ENCODE measurements around the gene LSM3.

Gene LSM3

DNA sequence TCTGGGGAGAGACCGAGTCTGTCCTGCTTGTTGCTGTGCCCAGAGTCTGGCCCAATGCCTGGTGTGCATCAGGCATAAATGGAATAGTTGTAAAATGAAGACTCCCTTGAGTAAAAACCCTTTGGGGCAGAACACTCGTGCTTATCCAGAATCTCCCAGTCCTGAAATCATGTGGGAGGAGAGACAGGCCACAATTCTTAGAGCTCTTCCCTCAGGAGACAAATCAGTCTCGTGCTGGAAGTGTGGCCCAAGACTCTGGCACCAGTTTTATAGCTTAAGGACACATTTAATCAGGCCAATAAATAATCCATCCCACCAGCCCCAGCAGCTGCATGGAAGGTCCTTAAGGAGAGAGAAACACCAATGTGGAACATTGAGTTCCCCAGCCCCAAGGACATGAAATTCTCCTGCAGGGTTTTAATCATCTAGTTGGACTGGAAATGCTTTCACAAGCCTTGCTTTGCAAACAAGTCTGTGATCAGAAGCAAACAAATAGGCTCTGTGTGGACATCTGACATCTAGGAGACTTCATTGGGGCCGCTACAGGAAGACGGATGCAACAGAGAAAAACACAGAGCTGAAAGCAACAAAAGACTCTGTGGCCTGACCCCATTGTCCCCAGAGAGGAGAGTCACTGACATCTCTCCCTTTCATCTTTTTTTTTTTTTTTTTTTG is 70.4 kb downstream of the LSM3 start:
- Histone ChIP-seq H3K27ac (ENCODE audit: low read depth, low read length) (no peak overlapping the region), H3K4me1 (ENCODE audit: insufficient read depth, low read length) (no peaks in the 10 kb centered on the region), H3K9ac (ENCODE audit: low read length) (no peak overlapping the region), H3K9me3 (ENCODE audit: low read length) (no peaks in the 10 kb centered on the region), H3K36me3 (ENCODE audit: insufficient read depth, low read length) (no peaks in the 10 kb centered on the region), H3K27me3 (ENCODE audit: control insufficient read depth in 1 of 2, insufficient read depth in 2 of 2, low read length in 2 of 2) (no peaks in the 10 kb centered on the region), H3K4me3 (ENCODE audit: low read depth in 1 of 2, low read length in 2 of 2) (no peak overlapping the region)
